CD4-positive, alpha-beta T cell (primary cell): ENCODE data around the gene KIF5C. TPM values are rescaled to one million over a fixed set of nuclear protein-coding genes. Genes with fewer than 3 reads are reported as not detected.

Experiments used
- ATAC-seq: fragments of 200-7000 bp; cut with Tn5 transposase; one replicate; pipeline ENCODE4 v1.10.0; 2022; ENCODE audit warnings: mild to moderate bottlenecking; ENCODE audit not compliant: poor library complexity
- CTCF ChIA-PET: fragments of 350-600 bp; sonication (Branson Sonifier 250); formaldehyde crosslinking; loops from one replicate; lab custom pipeline; 2021; ENCODE audit warnings: antibody characterized with exemption, inconsistent platforms; lab: Charles Lee
- POLR2A ChIA-PET: fragments of 350-600 bp; sonication (Branson Sonifier 250); formaldehyde crosslinking; loops from one replicate; lab custom pipeline; 2021; ENCODE audit warnings: antibody characterized with exemption, inconsistent platforms; lab: Charles Lee
- DNase-seq, 14 experiments: peaks; one replicate each; pipeline ENCODE4 v3.0.0-alpha.2; 2013 to 2020; ENCODE audit warnings: mixed read lengths in 2 of 14
- H3K27ac ChIP-seq, 2 donors: one replicate each; pipeline versions ENCODE4 v1.5.1 to v1.7.0; 2013; ENCODE audit warnings: low read length in 2 of 2, low read depth in 1 of 2, mild to moderate bottlenecking in 1 of 2
- H3K27me3 ChIP-seq, 2 experiments: 1 replicate in 1 of 2; 2 replicates in 1 of 2; pipeline versions ENCODE4 v1.6.1 to v1.7.0; 2013; ENCODE audit warnings: low read length in 2 of 2, control low read depth in 1 of 2, mild to moderate bottlenecking in 1 of 2, moderate library complexity in 1 of 2; ENCODE audit not compliant: insufficient read depth in 2 of 2, control insufficient read depth in 1 of 2
- H3K36me3 ChIP-seq: one replicate; pipeline ENCODE4 v1.6.1; 2013; ENCODE audit warnings: low read length, control low read depth; ENCODE audit not compliant: insufficient read depth
- H3K4me1 ChIP-seq: one replicate; pipeline ENCODE4 v1.6.1; 2013; ENCODE audit warnings: low read length, control low read depth; ENCODE audit not compliant: insufficient read depth
- H3K4me3 ChIP-seq: one replicate; pipeline ENCODE4 v1.5.1; 2013; ENCODE audit warnings: mild to moderate bottlenecking, low read length, moderate library complexity
- H3K9me3 ChIP-seq, 2 experiments: 1 replicate in 1 of 2; 2 replicates in 1 of 2; pipeline versions ENCODE4 v1.6.1 to v1.7.0; 2013; ENCODE audit warnings: low read length in 2 of 2, mild to moderate bottlenecking in 2 of 2, control low read depth in 1 of 2, moderate library complexity in 1 of 2; ENCODE audit not compliant: control insufficient read depth in 1 of 2, insufficient read depth in 1 of 2
- H3K27ac Mint-ChIP-seq: one replicate; pipeline ENCODE4 v1.8.0; 2020; ENCODE audit warnings: mixed read lengths
- H3K27me3 Mint-ChIP-seq: one replicate; pipeline ENCODE4 v1.8.0; 2021; ENCODE audit warnings: mixed read lengths
- H3K36me3 Mint-ChIP-seq: one replicate; pipeline ENCODE4 v1.8.0; 2021; ENCODE audit warnings: low read depth, mixed read lengths
- H3K4me1 Mint-ChIP-seq: one replicate; pipeline ENCODE4 v1.8.0; 2021; ENCODE audit warnings: low read depth, mixed read lengths
- H3K4me3 Mint-ChIP-seq: one replicate; pipeline ENCODE4 v1.8.0; 2020; ENCODE audit warnings: mild to moderate bottlenecking, mixed read lengths
- H3K9me3 Mint-ChIP-seq: one replicate; pipeline ENCODE4 v1.8.0; 2020; ENCODE audit warnings: mixed read lengths
- intact Hi-C, 2 experiments: fragments of 100-400 bp; cut with DNase I in 1 of 2; cut with micrococcal nuclease in 1 of 2; formaldehyde crosslinking; loops; one replicate each; pipeline versions ENCODE4 v1.15.1 to v1.9.0; 2023 to 2025; cut with DNase I, micrococcal nuclease
- total RNA-seq, 174 experiments: library from RNA in 2 of 174; stranded (reverse) in 2 of 174; gene quantifications; one replicate each; pipeline ENCODE4 v1.2.3 and lab custom pipeline; 2021 to 2026
- TF ChIP-seq, protein P1 (sequence below): fragments of 200-600 bp; IDR thresholded peaks from one replicate; pipeline ENCODE4 v1.8.0; 2022; ENCODE audit warnings: antibody characterized with exemption, mild to moderate bottlenecking

Gene KIF5C
- total RNA-seq, 2 experiments from 2014 or later = 7.3 to 8.1 TPM

DNA sequence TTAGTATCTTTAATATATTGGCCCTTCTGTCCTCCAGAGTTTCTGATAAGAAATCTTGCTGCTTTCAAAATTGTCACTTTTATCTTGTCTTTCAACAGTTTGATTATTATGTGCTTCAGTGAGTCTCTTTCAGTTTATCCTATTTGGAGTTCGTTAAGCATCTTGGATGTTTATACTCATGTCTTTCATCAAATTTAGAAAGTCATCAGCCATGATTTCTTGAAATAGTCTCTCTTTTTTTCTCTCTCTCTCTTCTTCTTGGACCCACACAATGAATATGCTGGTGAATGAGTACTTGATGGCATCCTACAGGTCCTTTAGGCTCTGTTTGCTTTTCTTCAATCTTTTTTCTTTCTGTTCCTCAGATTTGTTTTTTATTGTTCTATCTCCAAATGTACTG, 26.9 kb upstream of the KIF5C start:
- DNase-seq = no peak
- CTCF ChIA-PET = no interaction called here
- no peak overlapping the region for H3K27ac ChIP-seq
- peaks cover 47% of the 10 kb centered on the region for H3K27me3 Mint-ChIP-seq
- peaks cover 4 to 12% of the 10 kb centered on the region in 2 experiments for H3K9me3 ChIP-seq
- ATAC-seq = no peak
- no peaks in the 10 kb centered on the region for H3K4me1 Mint-ChIP-seq
- POLR2A ChIA-PET = no interaction called here
- peaks cover 11% of the 10 kb centered on the region for H3K9me3 Mint-ChIP-seq
- TF ChIP-seq, protein P1, sequence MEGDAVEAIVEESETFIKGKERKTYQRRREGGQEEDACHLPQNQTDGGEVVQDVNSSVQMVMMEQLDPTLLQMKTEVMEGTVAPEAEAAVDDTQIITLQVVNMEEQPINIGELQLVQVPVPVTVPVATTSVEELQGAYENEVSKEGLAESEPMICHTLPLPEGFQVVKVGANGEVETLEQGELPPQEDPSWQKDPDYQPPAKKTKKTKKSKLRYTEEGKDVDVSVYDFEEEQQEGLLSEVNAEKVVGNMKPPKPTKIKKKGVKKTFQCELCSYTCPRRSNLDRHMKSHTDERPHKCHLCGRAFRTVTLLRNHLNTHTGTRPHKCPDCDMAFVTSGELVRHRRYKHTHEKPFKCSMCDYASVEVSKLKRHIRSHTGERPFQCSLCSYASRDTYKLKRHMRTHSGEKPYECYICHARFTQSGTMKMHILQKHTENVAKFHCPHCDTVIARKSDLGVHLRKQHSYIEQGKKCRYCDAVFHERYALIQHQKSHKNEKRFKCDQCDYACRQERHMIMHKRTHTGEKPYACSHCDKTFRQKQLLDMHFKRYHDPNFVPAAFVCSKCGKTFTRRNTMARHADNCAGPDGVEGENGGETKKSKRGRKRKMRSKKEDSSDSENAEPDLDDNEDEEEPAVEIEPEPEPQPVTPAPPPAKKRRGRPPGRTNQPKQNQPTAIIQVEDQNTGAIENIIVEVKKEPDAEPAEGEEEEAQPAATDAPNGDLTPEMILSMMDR = no peak
- no peaks in the 10 kb centered on the region for H3K36me3 Mint-ChIP-seq
- no peak overlapping the region for H3K4me3 Mint-ChIP-seq
- no peak overlapping the region for H3K27ac Mint-ChIP-seq
- no peaks in the 10 kb centered on the region for H3K4me1 ChIP-seq
- no peaks in the 10 kb centered on the region for H3K36me3 ChIP-seq
- H3K27me3 ChIP-seq = peaks cover 0 to 16% of the 10 kb centered on the region in 2 experiments
- intact Hi-C loops = no loop called here
- no peak overlapping the region for H3K4me3 ChIP-seq

GRCh38 chr2:148853458-148853857, 21.6 kb upstream of the KIF5C start:
- intact Hi-C loops = no loop called here
- Histone ChIP-seq H3K9me3 (peaks cover 0 to 8% of the 10 kb centered on the region in 2 experiments), H3K4me3 (no peak overlapping the region), H3K27ac (no peak overlapping the region), H3K36me3 (no peaks in the 10 kb centered on the region), H3K27me3 (peaks cover 0 to 16% of the 10 kb centered on the region in 2 experiments), H3K4me1 (no peaks in the 10 kb centered on the region)
- no peaks in the 10 kb centered on the region for H3K36me3 Mint-ChIP-seq
- TF ChIP-seq, protein P1 = no peak
- no peak for DNase-seq
- H3K4me3 Mint-ChIP-seq = no peak overlapping the region
- ChIA-PET POLR2A (interaction anchor here (0.7 kb wide), 1 partner anchor 823 kb away, joined by 3 read pairs; no protein-coding TSS in a partner anchor), CTCF (interaction anchor here (0.6 kb wide), 1 partner anchor 17 kb away, joined by 4 read pairs; no protein-coding TSS in a partner anchor)
- H3K27ac Mint-ChIP-seq = no peak overlapping the region
- H3K9me3 Mint-ChIP-seq = peaks cover 4% of the 10 kb centered on the region
- no peaks in the 10 kb centered on the region for H3K4me1 Mint-ChIP-seq
- H3K27me3 Mint-ChIP-seq = peaks cover 65% of the 10 kb centered on the region
- no peak for ATAC-seq

DNA sequence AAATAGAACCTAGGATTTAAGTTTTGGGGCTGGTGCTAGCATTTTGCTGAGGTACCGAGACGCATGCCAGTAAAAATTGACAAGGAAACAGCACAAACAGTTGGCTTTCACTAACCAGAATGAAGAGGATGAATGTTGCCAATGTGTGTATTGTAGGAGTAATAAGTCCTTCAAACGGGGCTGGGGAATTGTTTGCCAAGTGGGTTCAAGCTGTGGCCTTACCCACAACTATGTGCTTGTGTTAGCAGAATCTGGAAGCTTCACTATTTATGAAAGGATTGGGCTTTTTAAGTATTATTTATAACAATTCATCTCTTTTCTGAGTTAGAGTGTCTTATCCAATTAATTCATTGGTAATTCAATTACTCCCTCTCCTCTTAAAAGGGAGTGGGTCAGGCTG, 15.0 kb upstream of the KIF5C start:
- H3K9me3 Mint-ChIP-seq = no peaks in the 10 kb centered on the region
- POLR2A ChIA-PET = no interaction called here
- TF ChIP-seq, protein P1 = no peak

More for the DNA sequence above, 15.0 kb upstream of the KIF5C start:
- intact Hi-C loops = no loop called here
- Histone ChIP-seq H3K36me3 (no peaks in the 10 kb centered on the region), H3K4me3 (no peak overlapping the region), H3K9me3 (no peaks in the 10 kb centered on the region), H3K27me3 (no peaks in the 10 kb centered on the region), H3K4me1 (no peaks in the 10 kb centered on the region), H3K27ac (no peak overlapping the region)
- ATAC-seq = no peak
- Mint-ChIP-seq H3K4me1 (no peaks in the 10 kb centered on the region), H3K27me3 (peaks cover 44% of the 10 kb centered on the region), H3K27ac (no peak overlapping the region), H3K36me3 (no peaks in the 10 kb centered on the region), H3K4me3 (no peak overlapping the region)
- CTCF ChIA-PET = no interaction called here
- no peak for DNase-seq
